DOHH2 (cell line): ENCODE measurements around the gene SETD6.

Experiments
- H3F3A ChIP-seq: fragments of 200-600 bp; sonication (generic), shearing (Covaris generic); 2 replicates; pipeline ENCODE4 v1.6.0; 2016; ENCODE audit warnings: antibody characterized with exemption, mild to moderate bottlenecking; ENCODE audit not compliant: control insufficient read depth, insufficient read depth
- H3K27ac ChIP-seq: fragments of 200-600 bp; sonication (generic); 2 replicates; pipeline ENCODE4 v1.5.1; 2014; ENCODE audit warnings: low read depth, mild to moderate bottlenecking, low read length, moderate library complexity
- H3K27me3 ChIP-seq: fragments of 200-600 bp; sonication (generic); 2 replicates; pipeline ENCODE4 v1.6.1; 2014; ENCODE audit warnings: mild to moderate bottlenecking, low read length, mixed read lengths; ENCODE audit not compliant: control insufficient read depth
- H3K36me3 ChIP-seq: fragments of 200-600 bp; sonication (generic); 2 replicates; pipeline ENCODE4 v1.6.1; 2014; ENCODE audit warnings: mild to moderate bottlenecking, low read length, moderate library complexity, mixed read lengths; ENCODE audit not compliant: control insufficient read depth
- H3K4me1 ChIP-seq: fragments of 200-600 bp; sonication (generic); 2 replicates; pipeline ENCODE4 v1.6.1; 2014; ENCODE audit warnings: mild to moderate bottlenecking, low read length, mixed read lengths; ENCODE audit not compliant: control insufficient read depth
- H3K4me2 ChIP-seq: fragments of 200-600 bp; sonication (generic); 2 replicates; pipeline ENCODE4 v1.6.0; 2014; ENCODE audit warnings: mild to moderate bottlenecking, low read length, moderate library complexity
- H3K4me3 ChIP-seq: fragments of 200-600 bp; sonication (generic); 2 replicates; pipeline ENCODE4 v1.5.1; 2014; ENCODE audit warnings: mild to moderate bottlenecking, low read length, mixed read lengths
- H3K79me2 ChIP-seq: fragments of 200-600 bp; sonication (generic); 2 replicates; pipeline ENCODE4 v1.6.1; 2014; ENCODE audit warnings: mild to moderate bottlenecking, low read length, mixed read lengths; ENCODE audit not compliant: control insufficient read depth
- H3K9me2 ChIP-seq: fragments of 200-600 bp; sonication (generic); replicated peaks from 2 replicates; pipeline ENCODE4 v1.6.1; 2014; ENCODE audit warnings: mild to moderate bottlenecking, low read length, mixed read lengths; ENCODE audit not compliant: control insufficient read depth
- H3K9me3 ChIP-seq: fragments of 200-600 bp; sonication (generic); 2 replicates; pipeline ENCODE4 v1.6.1; 2014; ENCODE audit warnings: antibody characterized with exemption, low read length, mixed read lengths; ENCODE audit not compliant: control insufficient read depth, insufficient read depth
- H4K20me1 ChIP-seq: fragments of 200-600 bp; sonication (generic); 2 replicates; pipeline ENCODE4 v1.6.0; 2014; ENCODE audit warnings: low read depth, mild to moderate bottlenecking, antibody characterized with exemption, low read length, moderate library complexity; ENCODE audit not compliant: control insufficient read depth, insufficient read depth
- CTCF ChIP-seq: fragments of 200-600 bp; sonication (generic); IDR thresholded peaks from one replicate; pipeline ENCODE4 v1.5.1; 2014; ENCODE audit warnings: antibody characterized with exemption, mild to moderate bottlenecking, low read depth, low read length; ENCODE audit not compliant: poor library complexity, severe bottlenecking
- EZH2phosphoT487 ChIP-seq: fragments of 200-600 bp; sonication (generic); IDR thresholded peaks from 2 replicates; pipeline ENCODE4 v1.6.1; 2017; ENCODE audit warnings: borderline replicate concordance, mild to moderate bottlenecking, antibody characterized with exemption, low read length, moderate library complexity, mixed read lengths

The SETD6 gene

GRCh38 chr16:58551496-58551895, 36.2 kb downstream of the SETD6 start:
- peaks cover 12% of the 10 kb centered on the region; the same call in 1 of the 2 replicates for H3K79me2 ChIP-seq
- no peaks in the 10 kb centered on the region for H3K9me2 ChIP-seq
- H3K4me1 ChIP-seq = no peaks in the 10 kb centered on the region
- no peaks in the 10 kb centered on the region for H4K20me1 ChIP-seq
- peaks cover 99% of the 10 kb centered on the region for H3K36me3 ChIP-seq
- no peak overlapping the region for H3K27ac ChIP-seq
- no peaks in the 10 kb centered on the region for H3F3A ChIP-seq
- H3K4me2 ChIP-seq = no peak overlapping the region
- H3K27me3 ChIP-seq = no peaks in the 10 kb centered on the region
- no peak overlapping the region for H3K4me3 ChIP-seq
- TF ChIP-seq CTCF (no peak), EZH2phosphoT487 (no peak)
- H3K9me3 ChIP-seq = no peaks in the 10 kb centered on the region

- H3K4me2 ChIP-seq = no peak overlapping the region
- TF ChIP-seq CTCF = no peak
- no peak overlapping the region for H3K27ac ChIP-seq
- no peak overlapping the region for H3K4me3 ChIP-seq
- H3K36me3 ChIP-seq = peaks cover 100% of the 10 kb centered on the region
- H4K20me1 ChIP-seq = peaks cover 5% of the 10 kb centered on the region
- H3K9me2 ChIP-seq = no peaks in the 10 kb centered on the region
- H3K4me1 ChIP-seq = no peaks in the 10 kb centered on the region
- H3K79me2 ChIP-seq = peaks cover 26% of the 10 kb centered on the region
- H3K9me3 ChIP-seq = no peaks in the 10 kb centered on the region
- peaks cover 7% of the 10 kb centered on the region; the same call in 1 of the 2 replicates for H3F3A ChIP-seq
- no peaks in the 10 kb centered on the region for H3K27me3 ChIP-seq
Measured at GRCh38 chr16:58556678-58557077, 41.4 kb downstream of the SETD6 start.

GRCh38 chr16:58563235-58563634, 47.9 kb downstream of the SETD6 start:
- H3K27ac ChIP-seq = no peak overlapping the region

More at GRCh38 chr16:58563235-58563634, 47.9 kb downstream of the SETD6 start:
- TF ChIP-seq EZH2phosphoT487 (no peak), CTCF (no peak)
- Histone ChIP-seq H4K20me1 (peaks cover 2% of the 10 kb centered on the region; the same call in 1 of the 2 replicates), H3K9me2 (no peaks in the 10 kb centered on the region), H3F3A (peaks cover 4% of the 10 kb centered on the region; the same call in 1 of the 2 replicates), H3K4me2 (no peak overlapping the region), H3K79me2 (peaks cover 81% of the 10 kb centered on the region), H3K36me3 (peaks cover 93% of the 10 kb centered on the region), H3K4me3 (no peak overlapping the region), H3K4me1 (no peaks in the 10 kb centered on the region), H3K27me3 (no peaks in the 10 kb centered on the region), H3K9me3 (no peaks in the 10 kb centered on the region)
